H1 (cell line): ENCODE data around the gene IMPDH1. TPM values are rescaled to one million over a fixed set of nuclear protein-coding genes. Genes with fewer than 3 reads are reported as not detected.

Experiments
- ATF3 ChIP-seq: IDR thresholded peaks from 2 replicates; pipeline ENCODE4 v1.6.1; 2011; ENCODE audit warnings: low read depth, mild to moderate bottlenecking, low read length; ENCODE audit not compliant: insufficient read depth
- BACH1 ChIP-seq: IDR thresholded peaks from 2 replicates; pipeline ENCODE4 v1.6.1; 2012; ENCODE audit warnings: low read length, improper control_type of control experiment
- CHD7 ChIP-seq: fragments of 300-600 bp; sonication (generic); IDR thresholded peaks from 2 replicates; pipeline ENCODE4 v1.7.1; 2012; ENCODE audit warnings: low read length, moderate library complexity, mild to moderate bottlenecking, inconsistent platforms; ENCODE audit not compliant: insufficient replicate concordance
- CREB1 ChIP-seq: IDR thresholded peaks from 2 replicates; pipeline ENCODE4 v1.6.1; 2012; ENCODE audit warnings: inconsistent platforms
- CTBP2 ChIP-seq: IDR thresholded peaks from 2 replicates; pipeline ENCODE4 v1.7.0; 2011; ENCODE audit warnings: borderline replicate concordance, mild to moderate bottlenecking, moderate library complexity, mixed read lengths, low read length; ENCODE audit not compliant: insufficient read depth, insufficient read length
- HDAC6 ChIP-seq: IDR thresholded peaks from one replicate; pipeline ENCODE4 v1.7.1; 2012; ENCODE audit warnings: low read depth, mild to moderate bottlenecking, inconsistent platforms, low read length, moderate library complexity
- JUN ChIP-seq: IDR thresholded peaks from 2 replicates; pipeline ENCODE4 v1.6.1; 2011; ENCODE audit warnings: low read depth, mild to moderate bottlenecking, improper control_type of control experiment, low read length
- KDM4A ChIP-seq: IDR thresholded peaks from one replicate; pipeline ENCODE4 v1.7.1; 2012; ENCODE audit warnings: low read depth, mild to moderate bottlenecking, moderate library complexity, low read length, inconsistent platforms; ENCODE audit not compliant: severe bottlenecking
- SIX5 ChIP-seq: IDR thresholded peaks from 2 replicates; pipeline ENCODE4 v1.6.1; 2011; ENCODE audit warnings: mild to moderate bottlenecking, low read depth, low read length
- SP2 ChIP-seq: IDR thresholded peaks from 2 replicates; pipeline ENCODE4 v1.6.1; 2012; ENCODE audit warnings: mild to moderate bottlenecking, low read length, inconsistent platforms
- TEAD4 ChIP-seq: IDR thresholded peaks from 2 replicates; pipeline ENCODE4 v1.6.1; 2012; ENCODE audit warnings: low read depth, low read length, inconsistent platforms, mixed read lengths
- YY1 ChIP-seq: IDR thresholded peaks from 2 replicates; pipeline ENCODE4 v1.6.1; 2011; ENCODE audit warnings: low read depth, mild to moderate bottlenecking, low read length
- ZNF274 ChIP-seq: IDR thresholded peaks from 2 replicates; pipeline ENCODE4 v1.7.0; 2012; ENCODE audit warnings: low read length, borderline replicate concordance; ENCODE audit errors: extremely low read depth
- polyA plus RNA-seq, 7 experiments: library from polyadenylated mRNA; depleted of rRNA in 3 of 7; stranded (reverse) in 5 of 7; unstranded in 2 of 7; fragments of >200 nt in 5 of 7; fragments of 200-250 nt in 2 of 7; gene quantifications; 1 replicate in 5 of 7; 2 replicates in 1 of 7; 4 replicates in 1 of 7; pipeline versions ENCODE4 v1.2.1 to v1.2.3, GENCODE V29; 2011 to 2013; ENCODE audit warnings: missing spikeins in 2 of 7, mixed read lengths in 2 of 7
- total RNA-seq: library from RNA; stranded (reverse); fragmentation: NEBNext Ultra II Directional; extraction: Animal tissue kit (Norgen Biotek cat#: 25700); gene quantifications from 2 replicates; pipeline ENCODE4 v1.2.1, GENCODE V29; 2021

The IMPDH1 gene
- total and polyA plus RNA-seq, 2 of the 8 experiments (the other 6 are each of a cell fraction or from before 2014, with no cell fraction given), result 45.8 TPM

GRCh38 chr7:128376077-128376476, 33.7 kb downstream of the IMPDH1 start (continued):
- TF ChIP-seq CHD7 (no peak), HDAC6 (no peak), JUN (no peak), KDM4A (no peak), CREB1 (no peak), ZNF274 (no peak), SIX5 (no peak), SP2 (no peak), ATF3 (no peak), TEAD4 (no peak), BACH1 (no peak), YY1 (no peak), CTBP2 (no peak)
